Pulmonary artery endothelial cell (primary cell): Measurements from ENCODE around the gene CNDP2. TPM values are rescaled to one million over a fixed set of nuclear protein-coding genes. Genes with fewer than 3 reads are reported as not detected.
A peak's percentile ranks its signal among the peaks of the same experiment; 100 is the strongest.
"Not testable (repeated sequence)": the region's sequence is repeated elsewhere in the genome, so short reads cannot be mapped to it uniquely, and the experiment has no call there.

ENCODE experiments used
- DNase-seq: peaks from one replicate; pipeline ENCODE4 v3.0.0-alpha.2; 2011; ENCODE audit warnings: low read depth, low spot score
- total RNA-seq: library from RNA; depleted of rRNA; stranded (reverse); fragments of >200 nt; gene quantifications from 2 replicates; pipeline ENCODE4 v1.2.3, GENCODE V29; 2014

CNDP2 gene
- total RNA-seq, 1 donor from 2014 or later, result 100 TPM

GRCh38 chr18:74534981-74535649, 39.0 kb downstream of the CNDP2 start:
- no peak for DNase-seq

DNA sequence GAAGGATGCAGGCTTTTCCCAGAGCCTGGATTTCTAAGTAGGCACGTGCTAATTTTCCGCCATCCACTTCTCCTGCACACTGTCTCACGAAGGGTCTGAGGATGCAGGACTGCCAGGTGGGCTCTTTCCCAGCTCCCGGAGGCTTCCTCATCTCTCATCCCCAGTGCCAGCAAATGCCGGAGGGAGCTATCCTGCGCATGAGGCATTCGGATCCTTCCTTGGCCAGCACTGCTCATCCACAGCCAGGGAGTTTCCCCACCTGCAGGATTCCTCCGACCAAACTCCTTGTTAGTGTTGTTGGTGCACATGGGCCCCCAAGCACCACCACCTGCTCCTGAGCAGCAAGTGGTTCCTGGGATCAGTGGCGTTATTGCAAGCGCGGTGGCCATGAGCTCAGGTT, 43.1 kb downstream of the CNDP2 start:
- DNase-seq, result no peak

- DNase-seq, result no peak
Measured at GRCh38 chr18:74540652-74541421, 44.7 kb downstream of the CNDP2 start.

GRCh38 chr18:74541703-74542555, 45.8 kb downstream of the CNDP2 start:
- DNase-seq, result no peak

DNA sequence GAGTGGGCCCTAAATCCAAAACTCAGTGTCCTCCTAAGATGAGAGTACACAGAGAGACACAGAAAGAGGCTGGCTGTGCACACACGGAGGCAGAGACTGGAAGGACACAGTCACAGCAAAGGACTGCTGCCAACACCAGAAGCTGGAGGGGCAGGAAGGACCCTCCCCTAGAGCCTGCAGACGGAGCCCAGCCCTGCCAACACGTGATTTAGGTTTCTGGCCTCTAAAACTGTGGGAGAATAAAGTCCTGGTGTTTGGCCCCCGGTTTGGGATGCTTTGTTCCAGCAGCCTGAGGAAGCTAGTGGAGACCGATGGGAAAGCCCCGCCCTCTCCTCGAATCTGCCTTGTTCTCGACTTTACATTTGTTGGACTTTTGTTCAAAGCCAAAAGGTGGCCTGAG, 48.7 kb downstream of the CNDP2 start:
- no peak for DNase-seq

DNA sequence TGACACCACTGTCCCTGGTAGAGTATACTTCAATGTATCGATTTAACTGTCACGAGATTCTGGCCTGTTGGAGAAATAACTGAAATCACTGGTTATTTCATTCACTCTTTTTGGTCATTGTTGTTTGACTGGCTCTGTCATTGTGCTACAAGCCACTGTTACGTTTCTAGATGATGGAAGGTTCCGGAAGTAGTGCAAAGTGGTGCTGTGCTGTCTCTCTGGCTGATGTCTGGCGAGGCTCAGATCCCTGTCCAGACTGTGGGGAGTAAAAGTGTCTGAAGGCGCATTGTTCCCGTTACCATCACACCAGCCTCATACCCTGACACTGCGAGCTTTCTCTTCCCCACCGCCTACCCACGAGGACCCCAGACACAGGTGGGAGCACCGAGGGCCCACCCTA, 49.8 kb downstream of the CNDP2 start:
- no peak for DNase-seq

GRCh38 chr18:74546751-74547530, 50.8 kb downstream of the CNDP2 start:
- peak; percentile 11 for DNase-seq

DNA sequence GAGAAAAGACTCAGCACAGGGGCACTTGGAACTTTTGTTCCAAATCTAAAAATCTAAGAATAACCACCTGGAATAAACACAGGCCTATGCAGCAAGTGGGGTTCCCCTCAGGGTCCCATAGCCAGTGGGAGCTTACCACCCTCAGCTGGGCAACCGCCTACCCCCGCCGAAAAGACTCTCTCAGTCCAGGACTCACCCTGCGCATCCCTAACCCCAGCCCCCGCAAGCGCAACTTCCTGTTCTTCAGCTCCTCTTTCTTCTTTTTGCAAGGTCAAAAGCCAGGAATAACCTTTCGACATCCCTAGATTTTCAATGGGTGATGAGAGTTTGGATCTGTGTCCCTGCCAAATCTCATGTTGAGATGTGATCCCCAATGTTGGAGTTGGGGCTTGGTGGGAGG, 51.7 kb downstream of the CNDP2 start:
- no peak for DNase-seq

GRCh38 chr18:74549591-74550104, 53.5 kb downstream of the CNDP2 start:
- no peak for DNase-seq

- no peak for DNase-seq
Measured at GRCh38 chr18:74550886-74551285, 54.7 kb downstream of the CNDP2 start.

- no peak for DNase-seq
Measured at GRCh38 chr18:74551452-74551851, 55.3 kb downstream of the CNDP2 start.

- DNase-seq, result peak; percentile 57
Measured at GRCh38 chr18:74551936-74552555, 55.9 kb downstream of the CNDP2 start.

DNA sequence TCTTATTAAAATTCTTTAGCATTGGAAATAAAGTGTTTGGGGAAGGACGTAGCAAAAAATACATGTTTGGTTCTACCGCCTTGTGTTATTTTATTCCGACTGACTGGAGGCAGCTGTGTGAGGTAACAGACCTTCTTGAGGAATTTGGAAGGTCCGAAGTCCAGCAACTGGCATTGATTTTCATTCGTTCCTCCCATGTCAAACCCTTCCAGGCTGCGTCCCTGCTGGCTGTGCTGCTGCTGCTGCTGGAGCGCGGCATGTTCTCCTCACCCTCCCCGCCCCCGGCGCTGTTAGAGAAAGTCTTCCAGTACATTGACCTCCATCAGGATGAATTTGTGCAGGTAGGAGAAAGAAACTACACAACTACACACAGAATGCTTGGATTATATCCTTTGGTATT, 60.0 kb downstream of the CNDP2 start:
- DNase-seq, result no peak

GRCh38 chr18:74558096-74558495, 61.9 kb downstream of the CNDP2 start:
- DNase-seq, result no peak

DNA sequence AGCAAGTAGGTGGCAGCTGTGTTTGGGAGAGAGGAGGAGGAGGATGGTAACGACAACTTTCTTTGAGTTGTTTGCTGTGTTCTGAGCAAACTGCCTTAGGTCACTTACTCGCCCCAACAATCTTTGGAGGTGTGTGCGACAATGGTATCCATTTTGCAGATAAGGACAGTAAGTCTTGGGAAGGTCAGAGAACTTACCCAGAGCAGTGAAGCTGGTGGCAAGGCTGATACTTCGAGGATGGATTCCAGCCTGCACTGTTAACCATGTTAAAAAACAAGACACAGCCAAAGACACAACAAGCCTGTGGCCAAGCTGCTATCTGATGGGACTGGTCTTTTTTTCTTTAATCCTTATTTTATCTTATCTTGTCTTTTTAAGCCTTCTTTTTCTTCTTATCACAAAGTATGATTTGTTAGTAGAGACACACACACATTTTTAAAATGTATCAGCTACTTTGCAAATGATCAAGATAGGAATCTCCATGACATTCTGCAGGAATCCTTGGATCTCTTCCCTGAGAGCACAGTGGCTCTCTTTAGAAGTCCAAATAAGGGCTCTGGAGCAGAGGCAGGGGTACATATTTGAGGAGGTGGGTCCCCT, 66.1 kb downstream of the CNDP2 start:
- no peak for DNase-seq

DNA sequence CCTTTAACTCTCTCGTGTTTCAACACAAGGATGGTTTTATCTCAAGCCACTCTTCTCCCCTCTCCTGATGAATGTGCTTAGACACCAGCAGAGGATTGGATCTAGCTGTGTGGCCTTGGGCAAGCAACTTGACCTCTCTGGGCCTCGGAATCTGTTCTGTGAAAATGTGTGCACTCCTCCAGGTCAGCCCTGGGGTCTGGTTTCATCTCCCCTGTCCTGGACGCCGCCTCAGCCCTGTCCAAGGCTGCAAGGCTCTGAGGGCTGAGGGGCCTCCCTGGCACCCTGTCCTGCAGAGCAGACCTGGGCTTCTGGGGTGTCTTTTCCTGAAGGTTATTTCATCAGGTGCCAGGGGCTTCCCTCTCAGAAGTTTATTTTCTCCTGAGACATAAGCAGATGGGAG, 66.6 kb downstream of the CNDP2 start:
- DNase-seq, result no peak

- no peak for DNase-seq
Measured at GRCh38 chr18:74563999-74564398, 67.8 kb downstream of the CNDP2 start.

- not testable (repeated sequence) for DNase-seq
Measured at GRCh38 chr18:74565164-74565563, 69.0 kb downstream of the CNDP2 start.

- DNase-seq, result not testable (repeated sequence)
Measured at GRCh38 chr18:74565993-74566392, 69.8 kb downstream of the CNDP2 start.

- no peak for DNase-seq
Measured at GRCh38 chr18:74567822-74568221, 71.7 kb downstream of the CNDP2 start.
